Mesendoderm (in vitro differentiated cells): Measurements from ENCODE around the gene FOXP1.

ENCODE experiments used
- DNase-seq: peaks from one replicate; pipeline ENCODE4 v3.0.0; 2013
- H2AK5ac ChIP-seq: 2 replicates; pipeline ENCODE4 v1.6.1; 2013; ENCODE audit warnings: low read length, inconsistent platforms
- H2BK120ac ChIP-seq: 2 replicates; pipeline ENCODE4 v1.6.1; 2013; ENCODE audit warnings: low read depth, mild to moderate bottlenecking, low read length, moderate library complexity, mixed read lengths
- H2BK15ac ChIP-seq: replicated peaks from 2 replicates; pipeline ENCODE4 v1.6.1; 2013; ENCODE audit warnings: low read depth, mild to moderate bottlenecking, moderate library complexity
- H2BK5ac ChIP-seq: 2 replicates; pipeline ENCODE4 v1.6.1; 2013; ENCODE audit warnings: low read length, inconsistent platforms
- H3K18ac ChIP-seq: 2 replicates; pipeline ENCODE4 v1.6.1; 2013; ENCODE audit warnings: mild to moderate bottlenecking, low read length, mixed read lengths
- H3K23ac ChIP-seq: one replicate; pipeline ENCODE4 v1.6.1; 2013; ENCODE audit warnings: low read length
- H3K27ac ChIP-seq: 2 replicates; pipeline ENCODE4 v1.5.1; 2013; ENCODE audit warnings: low read depth, mild to moderate bottlenecking, inconsistent platforms, low read length, moderate library complexity
- H3K27me3 ChIP-seq: 2 replicates; pipeline ENCODE4 v1.6.1; 2013; ENCODE audit warnings: low read length, control low read depth, mild to moderate bottlenecking, inconsistent platforms; ENCODE audit not compliant: insufficient read depth, poor library complexity
- H3K36me3 ChIP-seq: 2 replicates; pipeline ENCODE4 v1.6.1; 2013; ENCODE audit warnings: low read length, inconsistent platforms; ENCODE audit not compliant: control insufficient read depth, insufficient read depth
- H3K4ac ChIP-seq: one replicate; pipeline ENCODE4 v1.6.1; 2013; ENCODE audit warnings: low read depth, mild to moderate bottlenecking, low read length, moderate library complexity
- H3K4me1 ChIP-seq: 2 replicates; pipeline ENCODE4 v1.6.1; 2013; ENCODE audit warnings: low read depth, low read length, inconsistent platforms; ENCODE audit not compliant: control insufficient read depth
- H3K4me2 ChIP-seq: 2 replicates; pipeline ENCODE4 v1.6.1; 2013; ENCODE audit warnings: low read length
- H3K4me3 ChIP-seq: 2 replicates; pipeline ENCODE4 v1.5.1; 2013; ENCODE audit warnings: mild to moderate bottlenecking, low read length
- H3K56ac ChIP-seq: one replicate; pipeline ENCODE4 v1.6.1; 2013; ENCODE audit warnings: low read length
- H3K79me1 ChIP-seq: 2 replicates; pipeline ENCODE4 v1.6.1; 2013; ENCODE audit warnings: low read length, inconsistent platforms
- H3K79me2 ChIP-seq: 2 replicates; pipeline ENCODE4 v1.6.1; 2013; ENCODE audit warnings: mild to moderate bottlenecking, low read length; ENCODE audit not compliant: control insufficient read depth, insufficient read depth
- H3K9ac ChIP-seq: 2 replicates; pipeline ENCODE4 v1.6.1; 2013; ENCODE audit warnings: low read length, inconsistent platforms
- H4K5ac ChIP-seq: one replicate; pipeline ENCODE4 v1.6.1; 2013; ENCODE audit warnings: low read length
- H4K8ac ChIP-seq: one replicate; pipeline ENCODE4 v1.6.1; 2013; ENCODE audit warnings: low read depth, mild to moderate bottlenecking, control low read depth, low read length, moderate library complexity
- WGBS: extraction: QIAGEN DNeasy Blood & Tissue Kit; methylation state at CpG from one replicate; pipeline ENCODE4 v1.1.7; 2013; ENCODE audit warnings: low lambda C conversion rate, missing lambda C conversion rate; ENCODE audit not compliant: insufficient coverage; ENCODE audit errors: extremely low coverage; 5-methylcytosine and 5-hydroxymethylcytosine counted together

The FOXP1 gene

DNA sequence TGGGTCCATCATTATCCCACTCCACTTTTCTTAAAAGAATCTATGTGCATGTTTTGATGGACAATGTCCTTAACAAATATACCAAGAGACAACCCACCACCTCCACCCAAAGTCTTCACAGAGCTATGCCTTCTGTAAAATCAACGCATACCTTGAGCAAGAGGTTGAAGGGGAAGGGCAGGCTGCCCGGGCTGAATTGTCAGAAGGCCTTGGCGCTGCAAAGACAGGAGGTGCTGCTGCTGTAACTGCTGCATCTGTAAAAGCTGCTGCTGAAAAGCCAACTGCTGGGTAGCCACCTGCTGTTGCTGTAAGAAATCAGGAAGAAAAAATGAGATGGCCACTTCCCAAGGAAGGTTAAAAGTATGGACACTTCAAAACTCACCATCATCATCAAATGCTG, 536.7 kb downstream of the FOXP1 start:
- Histone ChIP-seq H4K8ac (no peak overlapping the region), H3K4me2 (no peak overlapping the region), H3K79me2 (no peaks in the 10 kb centered on the region), H2BK15ac (no peak overlapping the region), H3K36me3 (no peaks in the 10 kb centered on the region), H4K5ac (no peak overlapping the region), H3K4ac (no peak overlapping the region), H3K27ac (no peak overlapping the region), H3K56ac (no peak overlapping the region), H3K79me1 (no peaks in the 10 kb centered on the region), H3K9ac (no peak overlapping the region), H3K27me3 (no peaks in the 10 kb centered on the region), H2BK5ac (no peak overlapping the region), H3K4me3 (no peak overlapping the region), H3K18ac (no peak overlapping the region), H3K4me1 (peaks cover 16% of the 10 kb centered on the region), H2BK120ac (no peak overlapping the region), H2AK5ac (no peak overlapping the region), H3K23ac (no peak overlapping the region)
- peak; percentile 45 for DNase-seq
- WGBS, result no CpG with 5 or more reads among the region's 3 CpGs

DNA sequence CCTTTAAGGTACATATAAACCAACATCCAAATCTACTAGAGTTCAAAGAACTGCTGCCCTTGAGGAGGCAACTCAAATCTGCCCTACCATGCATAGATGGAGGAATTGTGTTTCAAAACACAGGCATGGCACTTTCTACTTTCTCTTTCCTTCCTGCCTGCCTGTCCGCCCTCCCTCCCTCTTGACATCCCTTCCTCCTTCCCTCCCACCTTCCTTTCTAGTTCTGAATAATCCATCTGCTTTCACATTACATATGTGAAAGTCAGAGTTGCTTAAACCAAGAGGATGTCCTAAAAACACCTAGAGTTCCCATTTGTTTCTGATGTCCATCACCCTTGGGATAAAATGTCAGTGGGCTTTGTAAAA, 537.6 kb downstream of the FOXP1 start:
- Histone ChIP-seq H3K36me3 (no peaks in the 10 kb centered on the region), H3K79me1 (no peaks in the 10 kb centered on the region), H3K9ac (no peak overlapping the region), H3K56ac (no peak overlapping the region), H4K5ac (no peak overlapping the region), H3K18ac (no peak overlapping the region), H2BK15ac (no peak overlapping the region), H3K4me2 (no peak overlapping the region), H2BK120ac (no peak overlapping the region), H3K27me3 (no peaks in the 10 kb centered on the region), H3K4ac (no peak overlapping the region), H2BK5ac (no peak overlapping the region), H3K23ac (no peak overlapping the region), H3K79me2 (no peaks in the 10 kb centered on the region), H2AK5ac (no peak overlapping the region), H3K4me3 (no peak overlapping the region), H4K8ac (no peak overlapping the region), H3K27ac (no peak overlapping the region), H3K4me1 (peaks cover 14% of the 10 kb centered on the region)
- no peak for DNase-seq
- no CpG with 5 or more reads among the region's 1 CpG for WGBS

DNA sequence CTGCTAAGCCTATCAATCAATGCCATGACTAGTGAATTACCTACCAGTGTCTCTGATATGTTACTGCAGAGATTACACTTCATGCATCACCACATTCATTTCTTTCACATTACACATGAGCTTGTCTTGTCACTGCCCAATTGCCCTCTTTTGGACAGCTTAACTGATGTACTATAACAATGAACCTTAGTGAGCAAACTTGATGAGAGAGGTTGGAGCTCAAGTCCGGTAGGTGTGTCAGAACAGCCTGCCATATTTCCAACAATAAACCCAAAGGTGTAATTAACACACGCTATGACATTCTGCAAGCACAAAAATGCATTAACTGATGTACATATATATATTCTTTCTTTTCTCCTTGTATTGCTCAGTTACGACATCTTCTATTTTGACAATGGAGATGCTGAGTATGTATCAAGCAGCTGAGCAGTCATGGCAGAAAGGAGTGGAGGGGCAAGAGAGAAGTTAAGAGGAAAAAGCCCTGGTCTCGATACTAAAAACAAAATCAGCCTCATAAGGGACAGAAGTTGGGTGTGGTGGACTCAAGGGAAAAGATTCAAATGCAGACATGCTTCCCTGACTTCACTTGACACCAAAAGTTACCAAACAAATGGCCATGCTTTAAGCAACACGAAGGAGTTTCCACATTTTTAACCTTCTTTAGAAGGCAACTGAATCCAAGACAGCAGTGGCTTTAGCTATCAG, 538.2 kb downstream of the FOXP1 start:
- H3K9ac ChIP-seq, result no peak overlapping the region
- H3K27me3 ChIP-seq, result no peaks in the 10 kb centered on the region
- H2BK120ac ChIP-seq, result no peak overlapping the region
- no peak overlapping the region for H3K4ac ChIP-seq
- H3K23ac ChIP-seq, result no peak overlapping the region
- H2AK5ac ChIP-seq, result no peak overlapping the region
- peaks cover 10% of the 10 kb centered on the region for H3K4me1 ChIP-seq
- H4K5ac ChIP-seq, result no peak overlapping the region
- no peak overlapping the region for H3K56ac ChIP-seq
- H3K4me2 ChIP-seq, result no peak overlapping the region
- no peak overlapping the region for H2BK5ac ChIP-seq
- no peaks in the 10 kb centered on the region for H3K79me1 ChIP-seq
- WGBS, result no CpG with 5 or more reads among the region's 5 CpGs
- H3K79me2 ChIP-seq, result no peaks in the 10 kb centered on the region
- no peak overlapping the region for H3K27ac ChIP-seq
- H3K18ac ChIP-seq, result no peak overlapping the region
- no peaks in the 10 kb centered on the region for H3K36me3 ChIP-seq
- H4K8ac ChIP-seq, result no peak overlapping the region
- no peak for DNase-seq
- no peak overlapping the region for H3K4me3 ChIP-seq
- no peak overlapping the region for H2BK15ac ChIP-seq

DNA sequence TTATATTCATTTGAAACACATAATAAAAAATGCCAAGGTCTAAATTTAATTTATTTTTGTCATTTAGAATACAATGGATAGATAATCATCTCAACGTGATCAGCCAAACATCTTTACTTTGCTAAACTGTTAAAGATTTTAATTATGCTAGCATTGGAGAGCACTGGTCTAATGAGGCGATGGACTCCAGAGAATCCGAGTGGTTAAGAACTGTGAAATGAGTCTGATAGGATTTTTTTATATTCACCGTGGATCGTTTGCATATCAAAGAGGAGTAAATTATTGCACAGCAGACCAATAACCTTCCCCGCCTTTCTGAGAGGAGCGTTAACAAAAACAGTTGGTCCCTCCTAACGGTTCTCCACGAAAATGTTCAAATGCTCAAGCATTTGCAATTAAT, 540.8 kb downstream of the FOXP1 start:
- no peaks in the 10 kb centered on the region for H3K79me2 ChIP-seq
- H2BK5ac ChIP-seq, result no peak overlapping the region
- H3K36me3 ChIP-seq, result no peaks in the 10 kb centered on the region
- H2BK15ac ChIP-seq, result no peak overlapping the region
- H3K4ac ChIP-seq, result no peak overlapping the region
- no peaks in the 10 kb centered on the region for H3K79me1 ChIP-seq
- H4K5ac ChIP-seq, result no peak overlapping the region
- no peaks in the 10 kb centered on the region for H3K27me3 ChIP-seq
- H4K8ac ChIP-seq, result no peak overlapping the region
- H2BK120ac ChIP-seq, result no peak overlapping the region
- H3K23ac ChIP-seq, result no peak overlapping the region
- DNase-seq, result no peak
- no peak overlapping the region for H3K9ac ChIP-seq
- no peak overlapping the region for H2AK5ac ChIP-seq
- H3K18ac ChIP-seq, result no peak overlapping the region
- WGBS, result no CpG with 5 or more reads among the region's 9 CpGs
- no peaks in the 10 kb centered on the region for H3K4me1 ChIP-seq
- no peak overlapping the region for H3K4me3 ChIP-seq
- no peak overlapping the region for H3K56ac ChIP-seq
- H3K4me2 ChIP-seq, result no peak overlapping the region
- no peak overlapping the region for H3K27ac ChIP-seq

DNA sequence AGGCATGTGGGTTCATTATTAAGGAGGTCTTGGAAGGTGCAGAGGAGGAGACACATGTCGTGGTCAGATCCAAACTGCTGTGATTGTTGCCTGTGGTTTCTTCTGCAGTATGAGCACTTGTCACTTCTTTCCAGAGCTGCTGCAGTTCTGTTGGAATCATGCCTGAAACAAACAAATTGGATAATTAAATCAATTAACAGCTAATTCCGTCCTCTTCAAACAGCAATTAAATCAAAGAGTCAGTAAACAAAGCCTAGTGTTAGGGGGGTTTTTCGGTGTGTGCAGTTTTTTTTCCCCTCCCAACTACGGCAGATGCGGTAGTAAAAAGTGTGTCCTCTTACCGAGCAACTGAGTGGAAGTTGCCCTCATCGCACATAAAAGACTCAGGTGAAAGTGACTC, 542.2 kb downstream of the FOXP1 start:
- no peak overlapping the region for H4K5ac ChIP-seq
- DNase-seq, result no peak
- H3K79me2 ChIP-seq, result no peaks in the 10 kb centered on the region
- no peak overlapping the region for H3K4me3 ChIP-seq
- H3K56ac ChIP-seq, result no peak overlapping the region
- H2BK5ac ChIP-seq, result no peak overlapping the region
- no peak overlapping the region for H4K8ac ChIP-seq
- no peaks in the 10 kb centered on the region for H3K36me3 ChIP-seq
- no peak overlapping the region for H3K4ac ChIP-seq
- no peak overlapping the region for H3K27ac ChIP-seq
- no peaks in the 10 kb centered on the region for H3K79me1 ChIP-seq
- H3K23ac ChIP-seq, result no peak overlapping the region
- no peak overlapping the region for H3K4me2 ChIP-seq
- no peak overlapping the region for H2AK5ac ChIP-seq
- no peaks in the 10 kb centered on the region for H3K4me1 ChIP-seq
- no peaks in the 10 kb centered on the region for H3K27me3 ChIP-seq
- no CpG with 5 or more reads among the region's 7 CpGs for WGBS
- H2BK120ac ChIP-seq, result no peak overlapping the region
- no peak overlapping the region for H2BK15ac ChIP-seq
- no peak overlapping the region for H3K9ac ChIP-seq
- H3K18ac ChIP-seq, result no peak overlapping the region

- Histone ChIP-seq H3K79me1 (no peaks in the 10 kb centered on the region), H3K27ac (no peak overlapping the region), H3K4me3 (no peak overlapping the region), H2BK15ac (no peak overlapping the region), H4K8ac (no peak overlapping the region), H3K56ac (no peak overlapping the region), H3K23ac (no peak overlapping the region), H3K9ac (no peak overlapping the region), H3K4me1 (no peaks in the 10 kb centered on the region), H3K4me2 (no peak overlapping the region), H3K18ac (no peak overlapping the region), H3K79me2 (no peaks in the 10 kb centered on the region), H3K27me3 (no peaks in the 10 kb centered on the region), H3K4ac (no peak overlapping the region), H2BK120ac (no peak overlapping the region), H2BK5ac (no peak overlapping the region), H3K36me3 (no peaks in the 10 kb centered on the region), H4K5ac (no peak overlapping the region), H2AK5ac (no peak overlapping the region)
- DNase-seq, result no peak
- WGBS, result no CpG with 5 or more reads among the region's 6 CpGs
Measured at GRCh38 chr3:71039332-71039731, 544.2 kb downstream of the FOXP1 start.
